Common myeloid progenitor, CD34-positive (primary cell): ENCODE data around the gene PPM1H.
"Not testable (repeated sequence)": the region's sequence is repeated elsewhere in the genome, so short reads cannot be mapped to it uniquely, and the experiment has no call there.

Source experiments
- CTCF ChIA-PET: fragments of 350-600 bp; sonication (Branson Sonifier 250); formaldehyde crosslinking; loops from one replicate; lab custom pipeline; 2021; ENCODE audit warnings: antibody characterized with exemption; lab: Charles Lee
- POLR2A ChIA-PET: fragments of 350-600 bp; sonication (Branson Sonifier 250); formaldehyde crosslinking; loops from one replicate; lab custom pipeline; 2021; ENCODE audit warnings: antibody characterized with exemption; lab: Charles Lee
- DNase-seq, 3 donors: peaks; one replicate each; pipeline versions ENCODE4 v3.0.0 to v3.0.0-alpha.2; 2013
- H3K27ac ChIP-seq, 2 experiments: 1 replicate in 1 of 2; 2 replicates in 1 of 2; pipeline ENCODE4 v1.7.0; 2013; ENCODE audit warnings: inconsistent platforms in 2 of 2, low read length in 2 of 2, mild to moderate bottlenecking in 2 of 2, low read depth in 1 of 2, moderate library complexity in 1 of 2; ENCODE audit not compliant: severe bottlenecking in 2 of 2, insufficient read depth in 1 of 2, poor library complexity in 1 of 2
- H3K27me3 ChIP-seq, 5 experiments: replicated peaks in 2 of 5; 1 replicate in 3 of 5; 2 replicates in 2 of 5; pipeline versions ENCODE4 v1.6.1 to v1.7.0; 2013; ENCODE audit warnings: low read length in 4 of 5, mild to moderate bottlenecking in 2 of 5, moderate library complexity in 2 of 5, inconsistent platforms in 1 of 5; ENCODE audit not compliant: insufficient read depth in 5 of 5, control insufficient read depth in 4 of 5
- H3K36me3 ChIP-seq, 4 experiments: 1 replicate in 2 of 4; 2 replicates in 2 of 4; pipeline versions ENCODE4 v1.6.1 to v1.7.0; 2013; ENCODE audit warnings: low read length in 3 of 4, control low read depth in 1 of 4, mild to moderate bottlenecking in 1 of 4; ENCODE audit not compliant: control insufficient read depth in 4 of 4, insufficient read depth in 4 of 4
- H3K4me1 ChIP-seq, 4 experiments: 1 replicate in 3 of 4; 2 replicates in 1 of 4; pipeline versions ENCODE4 v1.6.1 to v1.7.1; 2013; ENCODE audit warnings: low read length in 3 of 4, mild to moderate bottlenecking in 3 of 4, control low read depth in 1 of 4, inconsistent platforms in 1 of 4, moderate library complexity in 1 of 4; ENCODE audit not compliant: control insufficient read depth in 4 of 4, insufficient read depth in 4 of 4; ENCODE audit errors: control extremely low read depth in 1 of 4
- H3K4me3 ChIP-seq, 7 experiments: 1 replicate in 4 of 7; 2 replicates in 3 of 7; pipeline versions ENCODE4 v1.5.1 to v1.7.0; 2013; ENCODE audit warnings: mild to moderate bottlenecking in 7 of 7, low read length in 6 of 7, moderate library complexity in 6 of 7, inconsistent platforms in 2 of 7, low read depth in 2 of 7, control low read depth in 1 of 7; ENCODE audit not compliant: insufficient read depth in 4 of 7, control insufficient read depth in 1 of 7; ENCODE audit errors: extremely low read depth in 1 of 7
- H3K9me3 ChIP-seq, 5 experiments: 1 replicate in 4 of 5; 2 replicates in 1 of 5; pipeline versions ENCODE4 v1.6.1 to v1.7.1; 2013; ENCODE audit warnings: low read length in 4 of 5, mild to moderate bottlenecking in 2 of 5, inconsistent platforms in 1 of 5, low read depth in 1 of 5, moderate library complexity in 1 of 5; ENCODE audit not compliant: control insufficient read depth in 4 of 5, insufficient read depth in 2 of 5; ENCODE audit errors: control extremely low read depth in 1 of 5
- WGBS: methylation state at CpG from one replicate; pipeline ENCODE4 v1.1.5; 2013; ENCODE audit not compliant: insufficient coverage; 5-methylcytosine and 5-hydroxymethylcytosine counted together

The PPM1H gene

GRCh38 chr12:62737188-62737587, 197.8 kb downstream of the PPM1H start:
- DNase-seq = no peak
- peaks cover 0 to 5% (median 2%) of the 10 kb centered on the region in 4 experiments for H3K4me1 ChIP-seq
- 98% methylated on average over 8 of the region's 11 CpGs for WGBS
- POLR2A ChIA-PET = no interaction called here
- H3K36me3 ChIP-seq = peaks cover 0 to 19% (median 9%) of the 10 kb centered on the region in 4 experiments
- no peaks in the 10 kb centered on the region for H3K9me3 ChIP-seq
- no peak overlapping the region for H3K4me3 ChIP-seq
- no peaks in the 10 kb centered on the region for H3K27me3 ChIP-seq
- CTCF ChIA-PET = no interaction called here
- no peak overlapping the region for H3K27ac ChIP-seq

- no peaks in the 10 kb centered on the region for H3K9me3 ChIP-seq
- H3K4me1 ChIP-seq = peaks cover 0 to 10% (median 3%) of the 10 kb centered on the region in 4 experiments
- peaks cover 0 to 19% (median 8%) of the 10 kb centered on the region in 4 experiments for H3K36me3 ChIP-seq
- POLR2A ChIA-PET = no interaction called here
- no peak for DNase-seq
- H3K27ac ChIP-seq = no peak overlapping the region
- CTCF ChIA-PET = interaction anchor here (1.0 kb wide), 1 partner anchor 15 kb away, joined by 3 read pairs; no protein-coding TSS in a partner anchor
- H3K4me3 ChIP-seq = no peak overlapping the region
- H3K27me3 ChIP-seq = no peaks in the 10 kb centered on the region
- whole genome bisulfite sequencing = 100% methylated on average over 2 of the region's 2 CpGs
Observed at GRCh38 chr12:62736596-62736995, 198.4 kb downstream of the PPM1H start.

- peak in 2 of 3 donors; percentile 33 to 43 for DNase-seq
- WGBS = 90% methylated on average over 2 of the region's 8 CpGs
Observed at GRCh38 chr12:62732861-62733427, 202.0 kb downstream of the PPM1H start.

DNA sequence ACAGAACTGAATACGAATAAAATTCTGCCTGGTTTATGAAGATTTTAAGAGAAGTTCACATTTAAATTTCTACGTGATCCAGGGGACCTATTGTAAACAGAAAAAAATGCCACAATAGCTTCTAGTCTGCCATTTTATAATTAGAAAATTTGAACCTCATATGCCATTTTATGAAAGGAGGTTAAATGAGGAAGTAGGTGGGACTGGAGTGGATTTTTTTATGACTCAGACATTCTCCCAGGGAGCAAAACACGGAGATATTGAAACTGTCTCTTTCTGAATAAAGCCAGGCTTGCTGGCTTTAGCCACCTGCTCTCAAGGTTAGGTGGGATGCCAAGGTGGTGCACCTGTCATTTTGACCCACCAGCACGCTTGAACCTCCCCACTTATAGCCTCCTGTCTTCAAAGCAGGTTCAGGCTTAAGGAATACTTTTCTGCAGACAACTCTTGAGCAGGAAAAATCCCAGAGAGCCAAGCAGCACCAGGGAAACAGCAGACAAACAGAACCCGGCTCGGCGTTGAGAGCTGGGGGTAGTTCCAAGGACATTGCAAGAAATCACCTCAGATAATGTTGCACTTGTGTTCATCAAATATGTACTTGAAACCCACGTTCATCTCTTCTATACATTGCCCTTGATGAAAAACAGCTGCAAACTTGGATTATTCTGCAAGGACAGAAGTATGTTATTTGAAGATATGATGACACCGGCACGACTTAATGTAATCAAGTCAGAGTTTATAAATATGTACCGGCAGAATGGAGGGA, 203.7 kb downstream of the PPM1H start:
- ChIA-PET CTCF (interaction anchor here (0.8 to 1.6 kb wide), 4 partner anchors 18 to 81 kb away, joined by 3 to 4 read pairs (median 3); no protein-coding TSS in a partner anchor), POLR2A (no interaction called here)
- peak overlapping the region in 1 of 2 experiments; percentile 21 for H3K27ac ChIP-seq
- peak; percentile 45 to 83 (median 73) for DNase-seq
- peak overlapping the region in 2 of 7 experiments; percentile 5 to 30 for H3K4me3 ChIP-seq
- 52% methylated on average over 3 of the region's 11 CpGs for WGBS
- H3K9me3 ChIP-seq = no peaks in the 10 kb centered on the region
- H3K27me3 ChIP-seq = no peaks in the 10 kb centered on the region
- peaks cover 0 to 27% (median 21%) of the 10 kb centered on the region in 4 experiments for H3K4me1 ChIP-seq
- H3K36me3 ChIP-seq = peaks cover 0 to 11% (median 5%) of the 10 kb centered on the region in 4 experiments

More at GRCh38 chr12:62732861-62733427, 202.0 kb downstream of the PPM1H start:
- H3K27ac ChIP-seq = no peak overlapping the region
- H3K4me1 ChIP-seq = peaks cover 0 to 27% (median 21%) of the 10 kb centered on the region in 4 experiments
- peaks cover 0 to 19% (median 6%) of the 10 kb centered on the region in 4 experiments for H3K36me3 ChIP-seq
- no peaks in the 10 kb centered on the region for H3K27me3 ChIP-seq
- ChIA-PET CTCF (no interaction called here), POLR2A (no interaction called here)
- H3K9me3 ChIP-seq = no peaks in the 10 kb centered on the region
- H3K4me3 ChIP-seq = no peak overlapping the region

DNA sequence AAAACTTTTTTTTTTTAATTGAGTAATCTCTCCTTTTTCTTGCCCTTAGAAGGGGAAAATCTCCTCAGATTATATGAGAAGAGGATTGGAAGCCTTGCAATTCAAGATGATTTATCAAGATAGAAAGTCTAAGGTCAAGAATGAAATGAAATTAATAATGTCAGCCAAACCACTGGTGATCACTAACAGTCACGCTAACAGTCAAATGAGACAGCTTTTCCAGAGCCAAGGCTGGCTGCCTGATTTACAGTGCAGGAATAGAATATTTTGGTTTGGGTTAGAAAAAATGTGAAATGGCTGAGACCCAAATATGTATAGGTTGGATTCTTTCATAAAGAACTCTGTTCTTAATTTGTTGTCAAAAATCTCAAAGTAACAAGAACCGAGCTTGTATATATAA, 204.3 kb downstream of the PPM1H start:
- 100% methylated on average over 1 of the region's 2 CpGs for WGBS
- Histone ChIP-seq H3K27me3 (no peaks in the 10 kb centered on the region), H3K4me1 (peaks cover 0 to 27% (median 21%) of the 10 kb centered on the region in 4 experiments), H3K9me3 (no peaks in the 10 kb centered on the region), H3K4me3 (no peak overlapping the region), H3K27ac (peak overlapping the region in 1 of 2 experiments; percentile 21), H3K36me3 (peaks cover 0 to 8% (median 4%) of the 10 kb centered on the region in 4 experiments)
- POLR2A ChIA-PET = no interaction called here
- DNase-seq = no peak
- CTCF ChIA-PET = interaction anchor here (1.0 to 1.6 kb wide), 3 partner anchors 17 to 80 kb away, joined by 3 to 4 read pairs (median 3); no protein-coding TSS in a partner anchor

GRCh38 chr12:62729579-62730544, 205.1 kb downstream of the PPM1H start:
- 99% methylated on average over 9 of the region's 13 CpGs for WGBS
- H3K4me3 ChIP-seq, POLR2A ChIA-PET, H3K36me3 ChIP-seq, DNase-seq, H3K9me3 ChIP-seq, H3K27ac ChIP-seq, H3K27me3 ChIP-seq: not testable (repeated sequence)
- peaks cover 0 to 31% (median 23%) of the 10 kb centered on the region in 4 experiments for H3K4me1 ChIP-seq
- CTCF ChIA-PET = interaction anchor here (1.1 to 1.3 kb wide), 2 partner anchors 9 to 16 kb away, joined by 4 read pairs; no protein-coding TSS in a partner anchor
